ENCODE data around the gene KRTAP1-4.

DNA sequence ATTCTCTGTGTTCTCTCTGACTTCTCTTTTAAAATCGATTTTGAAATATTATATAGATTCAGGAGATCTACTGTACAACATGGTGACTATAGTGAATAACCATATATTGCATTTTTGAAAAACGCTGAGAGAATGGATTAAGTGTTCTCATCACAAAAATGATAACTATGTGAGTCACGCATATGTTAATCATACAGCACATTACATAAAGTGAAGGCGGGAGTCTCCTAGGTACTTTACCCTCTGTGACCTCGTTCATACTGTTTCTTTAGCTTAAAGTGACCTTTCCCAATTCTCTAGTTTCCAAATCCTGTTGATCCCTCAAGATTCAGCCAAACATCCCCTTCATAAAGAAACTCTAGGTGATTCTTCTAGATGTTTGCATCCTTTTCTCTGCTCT, 27.2 kb downstream of the KRTAP1-4 start:
- TF ChIP-seq, protein P1, sequence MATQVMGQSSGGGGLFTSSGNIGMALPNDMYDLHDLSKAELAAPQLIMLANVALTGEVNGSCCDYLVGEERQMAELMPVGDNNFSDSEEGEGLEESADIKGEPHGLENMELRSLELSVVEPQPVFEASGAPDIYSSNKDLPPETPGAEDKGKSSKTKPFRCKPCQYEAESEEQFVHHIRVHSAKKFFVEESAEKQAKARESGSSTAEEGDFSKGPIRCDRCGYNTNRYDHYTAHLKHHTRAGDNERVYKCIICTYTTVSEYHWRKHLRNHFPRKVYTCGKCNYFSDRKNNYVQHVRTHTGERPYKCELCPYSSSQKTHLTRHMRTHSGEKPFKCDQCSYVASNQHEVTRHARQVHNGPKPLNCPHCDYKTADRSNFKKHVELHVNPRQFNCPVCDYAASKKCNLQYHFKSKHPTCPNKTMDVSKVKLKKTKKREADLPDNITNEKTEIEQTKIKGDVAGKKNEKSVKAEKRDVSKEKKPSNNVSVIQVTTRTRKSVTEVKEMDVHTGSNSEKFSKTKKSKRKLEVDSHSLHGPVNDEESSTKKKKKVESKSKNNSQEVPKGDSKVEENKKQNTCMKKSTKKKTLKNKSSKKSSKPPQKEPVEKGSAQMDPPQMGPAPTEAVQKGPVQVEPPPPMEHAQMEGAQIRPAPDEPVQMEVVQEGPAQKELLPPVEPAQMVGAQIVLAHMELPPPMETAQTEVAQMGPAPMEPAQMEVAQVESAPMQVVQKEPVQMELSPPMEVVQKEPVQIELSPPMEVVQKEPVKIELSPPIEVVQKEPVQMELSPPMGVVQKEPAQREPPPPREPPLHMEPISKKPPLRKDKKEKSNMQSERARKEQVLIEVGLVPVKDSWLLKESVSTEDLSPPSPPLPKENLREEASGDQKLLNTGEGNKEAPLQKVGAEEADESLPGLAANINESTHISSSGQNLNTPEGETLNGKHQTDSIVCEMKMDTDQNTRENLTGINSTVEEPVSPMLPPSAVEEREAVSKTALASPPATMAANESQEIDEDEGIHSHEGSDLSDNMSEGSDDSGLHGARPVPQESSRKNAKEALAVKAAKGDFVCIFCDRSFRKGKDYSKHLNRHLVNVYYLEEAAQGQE (IDR thresholded peaks at IDR 0.05; ENCODE audit: low read depth) = no peak
- TF ChIP-seq CEBPB (IDR thresholded peaks at IDR 0.05) = no peak
- no peak for TF ChIP-seq RAD21 (IDR thresholded peaks at IDR 0.05; ENCODE audit: low read depth)
- TF ChIP-seq EP300 (IDR thresholded peaks at IDR 0.05; ENCODE audit: borderline replicate concordance) = no peak
